MCF 10A (cell line): ENCODE measurements around the gene MRPS6. TPM values are rescaled to one million over a fixed set of nuclear protein-coding genes. Genes with fewer than 3 reads are reported as not detected.

Source experiments
- BruUV-seq: library from RNA; stranded (reverse); fragments of 400-500 nt; replicated peaks from 2 replicates; lab custom pipeline; 2021; lab: Mats Ljungman, UMichigan
- CTCF ChIA-PET: fragments of 300-600 bp; sonication (Branson Sonifier 250); formaldehyde crosslinking; extraction: SDS; loops from one replicate; lab custom pipeline; 2021; ENCODE audit warnings: antibody characterized with exemption, inconsistent platforms; lab: Yijun Ruan, JAX
- POLR2A ChIA-PET: fragments of 300-600, 350-650 bp; sonication (Branson Sonifier 250); formaldehyde crosslinking; extraction: SDS; loops from one replicate; lab custom pipeline; 2020; ENCODE audit warnings: antibody characterized with exemption, inconsistent platforms; lab: Yijun Ruan, JAX
- DNase-seq: peaks from one replicate; pipeline ENCODE4 v3.0.0-alpha.2; 2018; ENCODE audit not compliant: unreplicated experiment
- H3K27ac Mint-ChIP-seq: one replicate; pipeline ENCODE4 v1.8.0; 2022; ENCODE audit warnings: mild to moderate bottlenecking, low read depth, mixed read lengths; ENCODE audit not compliant: unreplicated experiment
- H3K27me3 Mint-ChIP-seq: one replicate; pipeline ENCODE4 v1.8.0; 2022; ENCODE audit warnings: mixed read lengths; ENCODE audit not compliant: insufficient read depth, unreplicated experiment
- H3K36me3 Mint-ChIP-seq: one replicate; pipeline ENCODE4 v1.8.0; 2022; ENCODE audit warnings: mild to moderate bottlenecking, moderate library complexity, mixed read lengths; ENCODE audit not compliant: insufficient read depth, unreplicated experiment
- H3K4me1 Mint-ChIP-seq: one replicate; pipeline ENCODE4 v1.8.0; 2022; ENCODE audit warnings: mixed read lengths; ENCODE audit not compliant: insufficient read depth, unreplicated experiment
- H3K4me3 Mint-ChIP-seq: one replicate; pipeline ENCODE4 v1.8.0; 2022; ENCODE audit warnings: mild to moderate bottlenecking, moderate library complexity, mixed read lengths; ENCODE audit not compliant: unreplicated experiment
- H3K9me3 Mint-ChIP-seq: one replicate; pipeline ENCODE4 v1.8.0; 2022; ENCODE audit warnings: mixed read lengths; ENCODE audit not compliant: unreplicated experiment
- intact Hi-C: fragments of 100-400 bp; cut with micrococcal nuclease; formaldehyde crosslinking; loops from 2 replicates; pipeline ENCODE4 v1.14.1; 2022
- total RNA-seq: library from RNA; stranded (reverse); gene quantifications from 2 replicates; pipeline ENCODE4 v1.2.3, GENCODE V29; 2022
- TF ChIP-seq, protein P1 (sequence below): fragments of 200-600 bp; IDR thresholded peaks from one replicate; pipeline ENCODE4 v1.8.0; 2022; ENCODE audit warnings: antibody characterized with exemption, mild to moderate bottlenecking; ENCODE audit not compliant: unreplicated experiment

Gene MRPS6
- total RNA-seq, 1 experiment from 2014 or later: 86.0 TPM

DNA sequence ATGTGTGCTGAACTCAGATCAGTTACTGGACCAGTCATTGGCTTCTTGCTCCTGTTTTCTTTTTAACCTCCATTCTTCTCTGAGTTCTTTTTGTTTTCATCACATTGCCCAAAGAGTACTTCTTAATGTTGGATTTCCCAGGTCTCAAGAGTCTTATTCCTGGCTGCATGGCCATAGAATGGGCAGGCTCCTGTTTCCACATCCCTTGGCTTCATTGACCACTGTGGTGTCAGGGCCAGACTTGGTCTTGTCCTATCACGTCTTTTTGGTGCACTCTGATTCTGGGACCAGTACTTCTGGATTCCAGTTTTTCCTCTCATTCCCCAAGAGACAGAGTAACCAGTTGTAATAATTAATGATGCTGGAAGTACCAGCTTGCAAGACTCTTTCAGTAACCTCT, 41.8 kb downstream of the MRPS6 start:
- no peaks in the 10 kb centered on the region for H3K9me3 Mint-ChIP-seq
- H3K27ac Mint-ChIP-seq: no peak overlapping the region
- TF ChIP-seq, protein P1, sequence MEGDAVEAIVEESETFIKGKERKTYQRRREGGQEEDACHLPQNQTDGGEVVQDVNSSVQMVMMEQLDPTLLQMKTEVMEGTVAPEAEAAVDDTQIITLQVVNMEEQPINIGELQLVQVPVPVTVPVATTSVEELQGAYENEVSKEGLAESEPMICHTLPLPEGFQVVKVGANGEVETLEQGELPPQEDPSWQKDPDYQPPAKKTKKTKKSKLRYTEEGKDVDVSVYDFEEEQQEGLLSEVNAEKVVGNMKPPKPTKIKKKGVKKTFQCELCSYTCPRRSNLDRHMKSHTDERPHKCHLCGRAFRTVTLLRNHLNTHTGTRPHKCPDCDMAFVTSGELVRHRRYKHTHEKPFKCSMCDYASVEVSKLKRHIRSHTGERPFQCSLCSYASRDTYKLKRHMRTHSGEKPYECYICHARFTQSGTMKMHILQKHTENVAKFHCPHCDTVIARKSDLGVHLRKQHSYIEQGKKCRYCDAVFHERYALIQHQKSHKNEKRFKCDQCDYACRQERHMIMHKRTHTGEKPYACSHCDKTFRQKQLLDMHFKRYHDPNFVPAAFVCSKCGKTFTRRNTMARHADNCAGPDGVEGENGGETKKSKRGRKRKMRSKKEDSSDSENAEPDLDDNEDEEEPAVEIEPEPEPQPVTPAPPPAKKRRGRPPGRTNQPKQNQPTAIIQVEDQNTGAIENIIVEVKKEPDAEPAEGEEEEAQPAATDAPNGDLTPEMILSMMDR: no peak
- BruUV-seq: no TSS peak
- no peak overlapping the region for H3K4me3 Mint-ChIP-seq
- H3K4me1 Mint-ChIP-seq: peaks cover 20% of the 10 kb centered on the region
- H3K27me3 Mint-ChIP-seq: no peaks in the 10 kb centered on the region
- intact Hi-C loops: no loop called here
- H3K36me3 Mint-ChIP-seq: no peaks in the 10 kb centered on the region
- ChIA-PET CTCF (interaction anchor here (0.9 to 1.3 kb wide), 2 partner anchors 8 to 20 kb away, joined by 3 read pairs; no protein-coding TSS in a partner anchor), POLR2A (interaction anchor here (0.6 kb wide), 1 partner anchor 17 kb away, joined by 3 read pairs; no protein-coding TSS in a partner anchor)
- DNase-seq: no peak

DNA sequence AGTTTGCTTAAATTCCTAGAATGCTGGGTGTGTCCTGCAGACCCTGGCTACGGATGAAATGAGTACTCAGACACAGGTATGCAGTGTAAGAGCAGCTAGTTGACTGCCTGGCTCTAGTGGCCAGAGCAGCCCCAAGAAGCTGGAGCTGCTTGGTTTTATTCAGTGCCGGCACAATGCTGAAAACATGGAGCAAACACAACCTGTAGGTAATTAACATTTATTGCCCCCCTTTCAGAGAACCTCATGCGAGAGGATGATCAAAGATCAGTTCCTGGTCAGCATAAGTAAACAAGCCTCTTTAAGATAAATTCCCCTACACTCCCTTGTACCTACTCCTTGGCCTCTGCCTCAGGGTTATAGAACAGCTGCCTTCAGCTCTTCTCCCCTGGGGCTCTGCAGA, 43.2 kb downstream of the MRPS6 start:
- Mint-ChIP-seq H3K36me3 (no peaks in the 10 kb centered on the region), H3K27ac (no peak overlapping the region), H3K9me3 (no peaks in the 10 kb centered on the region), H3K4me3 (no peak overlapping the region), H3K4me1 (peaks cover 19% of the 10 kb centered on the region), H3K27me3 (no peaks in the 10 kb centered on the region)
- DNase-seq: no peak
- TF ChIP-seq, protein P1: no peak
- POLR2A ChIA-PET: no interaction called here
- CTCF ChIA-PET: interaction anchor here (1.2 kb wide), 1 partner anchor 231 kb away, joined by 3 read pairs; no protein-coding TSS in a partner anchor
- intact Hi-C loops: no loop called here
- no TSS peak for BruUV-seq

DNA sequence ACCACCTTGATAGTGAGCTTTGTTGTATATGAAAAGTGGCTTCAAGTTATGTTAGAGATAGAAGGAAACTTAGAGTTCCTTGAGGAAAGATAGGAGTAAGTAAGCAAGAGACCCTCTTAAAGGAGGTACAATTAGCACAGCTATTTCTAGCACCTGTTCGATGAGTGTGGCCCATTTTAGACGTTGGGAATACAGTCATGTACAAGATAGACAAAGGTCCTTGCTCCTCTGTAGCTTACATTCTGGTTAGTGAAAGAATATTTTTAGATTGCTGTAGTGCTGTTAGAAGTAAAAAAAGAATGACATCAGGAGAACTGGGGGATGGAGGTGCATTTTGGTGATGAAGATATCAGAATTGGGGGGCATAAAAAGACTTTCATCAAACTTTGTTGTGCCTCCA, 47.5 kb downstream of the MRPS6 start:
- DNase-seq: no peak
- Mint-ChIP-seq H3K36me3 (peaks cover 11% of the 10 kb centered on the region), H3K27ac (no peak overlapping the region), H3K4me3 (no peak overlapping the region), H3K27me3 (no peaks in the 10 kb centered on the region), H3K4me1 (peaks cover 8% of the 10 kb centered on the region), H3K9me3 (no peaks in the 10 kb centered on the region)
- POLR2A ChIA-PET: interaction anchor here (1.2 to 1.3 kb wide), 2 partner anchors 16 to 47 kb away, joined by 3 to 4 read pairs; no protein-coding TSS in a partner anchor
- CTCF ChIA-PET: interaction anchor here (0.6 to 1.3 kb wide), 3 partner anchors 11 to 1045 kb away, joined by 4 to 5 read pairs (median 4); no protein-coding TSS in a partner anchor
- TF ChIP-seq, protein P1: no peak
- intact Hi-C loops: no loop called here
- no TSS peak for BruUV-seq

DNA sequence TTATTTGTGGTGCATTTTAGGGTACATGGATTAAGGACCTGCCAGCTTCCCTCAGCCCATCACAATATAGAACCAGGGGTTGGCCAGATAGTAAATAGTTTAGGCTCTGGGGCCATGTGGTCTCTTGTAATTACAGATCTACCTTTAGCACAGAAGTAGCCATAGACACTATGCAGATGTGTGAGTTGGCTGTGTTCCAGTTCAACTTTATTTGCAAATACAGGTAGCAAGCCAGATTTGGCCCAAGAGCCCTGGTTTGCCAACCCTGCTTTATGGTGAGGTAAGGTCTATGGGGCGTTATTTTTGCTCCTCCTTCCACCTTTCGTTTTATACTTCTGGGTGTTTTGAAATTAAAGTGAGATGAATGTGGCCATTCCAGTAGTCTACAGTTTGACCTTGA, 48.7 kb downstream of the MRPS6 start:
- ChIA-PET CTCF (interaction anchor here (0.5 to 1.1 kb wide), 5 partner anchors 12 to 525 kb away, joined by 3 to 5 read pairs (median 3); no protein-coding TSS in a partner anchor), POLR2A (no interaction called here)
- no peaks in the 10 kb centered on the region for H3K27me3 Mint-ChIP-seq
- intact Hi-C loops: no loop called here
- peaks cover 16% of the 10 kb centered on the region for H3K36me3 Mint-ChIP-seq
- no peak for DNase-seq
- H3K9me3 Mint-ChIP-seq: no peaks in the 10 kb centered on the region
- no peak overlapping the region for H3K4me3 Mint-ChIP-seq
- no peak overlapping the region for H3K27ac Mint-ChIP-seq
- H3K4me1 Mint-ChIP-seq: peaks cover 8% of the 10 kb centered on the region
- BruUV-seq: no TSS peak
- TF ChIP-seq, protein P1: no peak
